IMR-90 (cell line): Measurements from ENCODE around the gene DGKG.

Source experiments
- BHLHE40 ChIP-seq: fragments of 150-350 bp; IDR thresholded peaks from 2 replicates; pipeline ENCODE4 v1.6.1; 2016; ENCODE audit warnings: mild to moderate bottlenecking, low read depth, low read length
- CTCF ChIP-seq: conservative IDR thresholded peaks from 2 replicates; pipeline ENCODE4 v1.5.1; 2012; ENCODE audit warnings: mild to moderate bottlenecking, low read depth, low read length, improper control_type of control experiment
- MXI1 ChIP-seq: IDR thresholded peaks from 2 replicates; pipeline ENCODE4 v1.6.1; 2012; ENCODE audit warnings: low read depth, mild to moderate bottlenecking, low read length, moderate library complexity, borderline replicate concordance
- POLR2A ChIP-seq: IDR thresholded peaks from 2 replicates; pipeline ENCODE4 v1.6.1; 2012; ENCODE audit warnings: mild to moderate bottlenecking, low read depth, low read length
- RAD21 ChIP-seq: IDR thresholded peaks from 2 replicates; pipeline ENCODE4 v1.6.1; 2012; ENCODE audit warnings: low read length, improper control_type of control experiment
- RCOR1 ChIP-seq: IDR thresholded peaks from 2 replicates; pipeline ENCODE4 v1.6.1; 2012; ENCODE audit warnings: mild to moderate bottlenecking, low read length, improper control_type of control experiment; ENCODE audit not compliant: insufficient replicate concordance

- TF ChIP-seq CTCF (no peak), POLR2A (no peak), MXI1 (no peak), BHLHE40 (no peak), RCOR1 (no peak), RAD21 (no peak)
Observed at GRCh38 chr3:186181901-186182300, 180.1 kb downstream of the DGKG start.
